GM23338 (cell line): ENCODE results near the gene RAC2. TPM values are rescaled to one million over a fixed set of nuclear protein-coding genes. Genes with fewer than 3 reads are reported as not detected.

Source experiments
- ATAC-seq: fragments of 200-7000 bp; cut with Tn5 transposase; 3 replicates; pipeline ENCODE4 v1.9.1; 2020
- DNase-seq: peaks from one replicate; pipeline ENCODE4 v3.0.0-alpha.2; 2015; ENCODE audit warnings: low spot score
- H2AFZ ChIP-seq: fragments of 200-600 bp; sonication (generic); 2 replicates; pipeline ENCODE4 v1.8.0; 2016; ENCODE audit warnings: antibody characterized with exemption, mild to moderate bottlenecking, moderate library complexity
- H3F3A ChIP-seq: fragments of 200-600 bp; sonication (generic); replicated peaks from 2 replicates; pipeline ENCODE4 v1.8.0; 2017; ENCODE audit warnings: antibody characterized with exemption, mixed run types, low read depth
- H3K27ac ChIP-seq: fragments of 200-600 bp; sonication (generic); 2 replicates; pipeline ENCODE4 v1.6.1; 2016; ENCODE audit warnings: low read depth
- H3K27me3 ChIP-seq: fragments of 200-600 bp; sonication (generic); 2 replicates; pipeline ENCODE4 v1.8.0; 2016; ENCODE audit warnings: mild to moderate bottlenecking, mixed run types, moderate library complexity; ENCODE audit not compliant: insufficient read depth
- H3K36me3 ChIP-seq: fragments of 200-600 bp; sonication (generic); 2 replicates; pipeline ENCODE4 v1.8.0; 2016; ENCODE audit warnings: mild to moderate bottlenecking; ENCODE audit not compliant: insufficient read depth
- H3K4me1 ChIP-seq: fragments of 200-600 bp; sonication (generic); 2 replicates; pipeline ENCODE4 v1.8.0; 2016; ENCODE audit warnings: mild to moderate bottlenecking, moderate library complexity; ENCODE audit not compliant: insufficient read depth
- H3K4me2 ChIP-seq: fragments of 200-600 bp; sonication (generic); 2 replicates; pipeline ENCODE4 v1.7.1; 2017; ENCODE audit warnings: mixed run types
- H3K4me3 ChIP-seq: fragments of 200-600 bp; sonication (generic); 2 replicates; pipeline ENCODE4 v1.6.1; 2016; ENCODE audit warnings: mixed run types
- H3K79me2 ChIP-seq: fragments of 200-600 bp; sonication (generic); replicated peaks from 2 replicates; pipeline ENCODE4 v1.8.0; 2017; ENCODE audit warnings: mild to moderate bottlenecking; ENCODE audit not compliant: insufficient read depth
- H3K9me2 ChIP-seq: fragments of 200-600 bp; sonication (generic); 2 replicates; pipeline ENCODE4 v1.8.0; 2017; ENCODE audit not compliant: insufficient read depth
- H4K20me1 ChIP-seq: fragments of 200-600 bp; sonication (generic); replicated peaks from 2 replicates; pipeline ENCODE4 v1.8.0; 2017; ENCODE audit warnings: mild to moderate bottlenecking; ENCODE audit not compliant: insufficient read depth
- H3K27ac Mint-ChIP-seq: 2 replicates; pipeline ENCODE4 v1.8.0; 2020; ENCODE audit warnings: inconsistent platforms, mild to moderate bottlenecking, moderate library complexity, mixed read lengths
- H3K27me3 Mint-ChIP-seq: 3 replicates; pipeline ENCODE4 v1.8.0; 2022; ENCODE audit warnings: low read depth, mild to moderate bottlenecking, moderate library complexity, mixed read lengths, inconsistent platforms; ENCODE audit not compliant: insufficient read depth, poor library complexity
- H3K36me3 Mint-ChIP-seq: 3 replicates; pipeline ENCODE4 v1.8.0; 2021; ENCODE audit warnings: low read depth, mild to moderate bottlenecking, inconsistent platforms, moderate library complexity, mixed read lengths
- H3K4me1 Mint-ChIP-seq: 3 replicates; pipeline ENCODE4 v1.8.0; 2020; ENCODE audit warnings: mild to moderate bottlenecking, inconsistent platforms, mixed read lengths
- H3K4me3 Mint-ChIP-seq: 3 replicates; pipeline ENCODE4 v1.8.0; 2021; ENCODE audit warnings: moderate library complexity, mild to moderate bottlenecking, inconsistent platforms, mixed read lengths
- H3K9me3 Mint-ChIP-seq: 3 replicates; pipeline ENCODE4 v1.8.0; 2020; ENCODE audit warnings: moderate library complexity, mild to moderate bottlenecking, inconsistent platforms, mixed read lengths
- CREB1 ChIP-seq: fragments of 250-450 bp; sonication (Bioruptor Pico); IDR thresholded peaks from 2 replicates; pipeline ENCODE4 v1.5.0; 2020; ENCODE audit warnings: low read depth, mild to moderate bottlenecking, moderate library complexity
- CTCF ChIP-seq, 2 experiments: fragments of 200-600 bp in 1 of 2; sonication (generic) in 1 of 2; conservative IDR thresholded peaks; 2 replicates each; pipeline versions ENCODE4 v1.5.1 to v1.6.1; 2016 to 2017; ENCODE audit warnings: antibody characterized with exemption in 2 of 2, low read depth in 2 of 2, mild to moderate bottlenecking in 2 of 2, moderate library complexity in 1 of 2
- EZH2 ChIP-seq: fragments of 200-600 bp; sonication (generic); IDR thresholded peaks from one replicate; pipeline ENCODE4 v1.8.0; 2017; ENCODE audit warnings: antibody characterized with exemption, mild to moderate bottlenecking, low read depth; ENCODE audit not compliant: unreplicated experiment
- EZH2phosphoT487 ChIP-seq: fragments of 200-600 bp; sonication (generic); IDR thresholded peaks from one replicate; pipeline ENCODE4 v1.8.1; 2018; ENCODE audit warnings: antibody characterized with exemption; ENCODE audit not compliant: unreplicated experiment
- JUNB ChIP-seq: IDR thresholded peaks from one replicate; pipeline ENCODE4 v1.6.1; 2016; ENCODE audit warnings: antibody characterized with exemption; ENCODE audit not compliant: unreplicated experiment
- NANOG ChIP-seq: IDR thresholded peaks from 2 replicates; pipeline ENCODE4 v1.6.1; 2016; ENCODE audit warnings: antibody characterized with exemption, borderline replicate concordance
- POLR2AphosphoS5 ChIP-seq: IDR thresholded peaks from 2 replicates; pipeline ENCODE4 v1.6.1; 2016; ENCODE audit warnings: antibody characterized with exemption, low read depth
- REST ChIP-seq: IDR thresholded peaks from one replicate; pipeline ENCODE4 v1.6.1; 2018; ENCODE audit warnings: antibody characterized with exemption; ENCODE audit not compliant: unreplicated experiment
- STAT1 ChIP-seq: IDR thresholded peaks from one replicate; pipeline ENCODE4 v1.6.1; 2016; ENCODE audit warnings: antibody characterized with exemption; ENCODE audit not compliant: unreplicated experiment
- ZNF114 ChIP-seq: fragments of 250-450 bp; sonication (Bioruptor Pico); IDR thresholded peaks from 2 replicates; pipeline ENCODE4 v1.5.0; 2020; ENCODE audit warnings: mild to moderate bottlenecking, moderate library complexity
- polyA plus RNA-seq: library from polyadenylated mRNA; unstranded; fragments of >200 nt; fragmentation: Nextera tagmentation; extraction: Ambion mirVana; gene quantifications from 2 replicates; pipeline ENCODE4 v1.2.1, GENCODE V29; 2016
- total RNA-seq: library from RNA; depleted of rRNA; stranded (reverse); fragments of >200 nt; shearing (Covaris generic); gene quantifications from 2 replicates; pipeline ENCODE4 v1.2.3, GENCODE V29; 2014
- TF ChIP-seq, protein P1 (sequence below): IDR thresholded peaks from 2 replicates; pipeline ENCODE4 v1.6.1; 2016; ENCODE audit warnings: antibody characterized with exemption
- TF ChIP-seq, protein P2 (sequence below): fragments of 250-450 bp; sonication (Bioruptor Pico); IDR thresholded peaks from 2 replicates; pipeline ENCODE4 v1.5.0; 2020; ENCODE audit warnings: mild to moderate bottlenecking, moderate library complexity

Gene RAC2
- total and polyA plus RNA-seq, 2 experiments from 2014 or later = 2.4 to 2.7 TPM

- H3K27me3 Mint-ChIP-seq = peaks cover 7% of the 10 kb centered on the region
- H3K27ac Mint-ChIP-seq = peak overlapping the region; percentile 18; the same call in 1 of the 2 replicates
- no peaks in the 10 kb centered on the region; the same call in 1 of the 3 replicates for H3K36me3 Mint-ChIP-seq
- no peaks in the 10 kb centered on the region for H3F3A ChIP-seq
- no peaks in the 10 kb centered on the region for H3K9me2 ChIP-seq
- no peaks in the 10 kb centered on the region for H3K79me2 ChIP-seq
- no peak overlapping the region for H3K4me2 ChIP-seq
- no peak overlapping the region for H2AFZ ChIP-seq
- no peak overlapping the region for H3K4me3 ChIP-seq
- no peak overlapping the region for H3K4me3 Mint-ChIP-seq
- H3K4me1 ChIP-seq = no peaks in the 10 kb centered on the region; the same call in 1 of the 2 replicates
- no peak for ATAC-seq
- no peaks in the 10 kb centered on the region for H4K20me1 ChIP-seq
- DNase-seq = no peak
- H3K36me3 ChIP-seq = no peaks in the 10 kb centered on the region
- H3K4me1 Mint-ChIP-seq = peaks cover 17% of the 10 kb centered on the region
- no peak overlapping the region for H3K27ac ChIP-seq
- TF ChIP-seq CTCF (conservative IDR thresholded peaks at IDR 0.05; ENCODE audit: low read depth in 2 of 2) (no peak), REST (no peak), EZH2 (no peak), ZNF114 (CRISPR knock-in tag) (no peak), JUNB (no peak), NANOG (no peak), CREB1 (CRISPR knock-in tag) (no peak), POLR2AphosphoS5 (no peak), EZH2phosphoT487 (no peak), STAT1 (no peak)
- TF ChIP-seq, protein P1, sequence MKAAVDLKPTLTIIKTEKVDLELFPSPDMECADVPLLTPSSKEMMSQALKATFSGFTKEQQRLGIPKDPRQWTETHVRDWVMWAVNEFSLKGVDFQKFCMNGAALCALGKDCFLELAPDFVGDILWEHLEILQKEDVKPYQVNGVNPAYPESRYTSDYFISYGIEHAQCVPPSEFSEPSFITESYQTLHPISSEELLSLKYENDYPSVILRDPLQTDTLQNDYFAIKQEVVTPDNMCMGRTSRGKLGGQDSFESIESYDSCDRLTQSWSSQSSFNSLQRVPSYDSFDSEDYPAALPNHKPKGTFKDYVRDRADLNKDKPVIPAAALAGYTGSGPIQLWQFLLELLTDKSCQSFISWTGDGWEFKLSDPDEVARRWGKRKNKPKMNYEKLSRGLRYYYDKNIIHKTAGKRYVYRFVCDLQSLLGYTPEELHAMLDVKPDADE = no peak
- TF ChIP-seq, protein P2, sequence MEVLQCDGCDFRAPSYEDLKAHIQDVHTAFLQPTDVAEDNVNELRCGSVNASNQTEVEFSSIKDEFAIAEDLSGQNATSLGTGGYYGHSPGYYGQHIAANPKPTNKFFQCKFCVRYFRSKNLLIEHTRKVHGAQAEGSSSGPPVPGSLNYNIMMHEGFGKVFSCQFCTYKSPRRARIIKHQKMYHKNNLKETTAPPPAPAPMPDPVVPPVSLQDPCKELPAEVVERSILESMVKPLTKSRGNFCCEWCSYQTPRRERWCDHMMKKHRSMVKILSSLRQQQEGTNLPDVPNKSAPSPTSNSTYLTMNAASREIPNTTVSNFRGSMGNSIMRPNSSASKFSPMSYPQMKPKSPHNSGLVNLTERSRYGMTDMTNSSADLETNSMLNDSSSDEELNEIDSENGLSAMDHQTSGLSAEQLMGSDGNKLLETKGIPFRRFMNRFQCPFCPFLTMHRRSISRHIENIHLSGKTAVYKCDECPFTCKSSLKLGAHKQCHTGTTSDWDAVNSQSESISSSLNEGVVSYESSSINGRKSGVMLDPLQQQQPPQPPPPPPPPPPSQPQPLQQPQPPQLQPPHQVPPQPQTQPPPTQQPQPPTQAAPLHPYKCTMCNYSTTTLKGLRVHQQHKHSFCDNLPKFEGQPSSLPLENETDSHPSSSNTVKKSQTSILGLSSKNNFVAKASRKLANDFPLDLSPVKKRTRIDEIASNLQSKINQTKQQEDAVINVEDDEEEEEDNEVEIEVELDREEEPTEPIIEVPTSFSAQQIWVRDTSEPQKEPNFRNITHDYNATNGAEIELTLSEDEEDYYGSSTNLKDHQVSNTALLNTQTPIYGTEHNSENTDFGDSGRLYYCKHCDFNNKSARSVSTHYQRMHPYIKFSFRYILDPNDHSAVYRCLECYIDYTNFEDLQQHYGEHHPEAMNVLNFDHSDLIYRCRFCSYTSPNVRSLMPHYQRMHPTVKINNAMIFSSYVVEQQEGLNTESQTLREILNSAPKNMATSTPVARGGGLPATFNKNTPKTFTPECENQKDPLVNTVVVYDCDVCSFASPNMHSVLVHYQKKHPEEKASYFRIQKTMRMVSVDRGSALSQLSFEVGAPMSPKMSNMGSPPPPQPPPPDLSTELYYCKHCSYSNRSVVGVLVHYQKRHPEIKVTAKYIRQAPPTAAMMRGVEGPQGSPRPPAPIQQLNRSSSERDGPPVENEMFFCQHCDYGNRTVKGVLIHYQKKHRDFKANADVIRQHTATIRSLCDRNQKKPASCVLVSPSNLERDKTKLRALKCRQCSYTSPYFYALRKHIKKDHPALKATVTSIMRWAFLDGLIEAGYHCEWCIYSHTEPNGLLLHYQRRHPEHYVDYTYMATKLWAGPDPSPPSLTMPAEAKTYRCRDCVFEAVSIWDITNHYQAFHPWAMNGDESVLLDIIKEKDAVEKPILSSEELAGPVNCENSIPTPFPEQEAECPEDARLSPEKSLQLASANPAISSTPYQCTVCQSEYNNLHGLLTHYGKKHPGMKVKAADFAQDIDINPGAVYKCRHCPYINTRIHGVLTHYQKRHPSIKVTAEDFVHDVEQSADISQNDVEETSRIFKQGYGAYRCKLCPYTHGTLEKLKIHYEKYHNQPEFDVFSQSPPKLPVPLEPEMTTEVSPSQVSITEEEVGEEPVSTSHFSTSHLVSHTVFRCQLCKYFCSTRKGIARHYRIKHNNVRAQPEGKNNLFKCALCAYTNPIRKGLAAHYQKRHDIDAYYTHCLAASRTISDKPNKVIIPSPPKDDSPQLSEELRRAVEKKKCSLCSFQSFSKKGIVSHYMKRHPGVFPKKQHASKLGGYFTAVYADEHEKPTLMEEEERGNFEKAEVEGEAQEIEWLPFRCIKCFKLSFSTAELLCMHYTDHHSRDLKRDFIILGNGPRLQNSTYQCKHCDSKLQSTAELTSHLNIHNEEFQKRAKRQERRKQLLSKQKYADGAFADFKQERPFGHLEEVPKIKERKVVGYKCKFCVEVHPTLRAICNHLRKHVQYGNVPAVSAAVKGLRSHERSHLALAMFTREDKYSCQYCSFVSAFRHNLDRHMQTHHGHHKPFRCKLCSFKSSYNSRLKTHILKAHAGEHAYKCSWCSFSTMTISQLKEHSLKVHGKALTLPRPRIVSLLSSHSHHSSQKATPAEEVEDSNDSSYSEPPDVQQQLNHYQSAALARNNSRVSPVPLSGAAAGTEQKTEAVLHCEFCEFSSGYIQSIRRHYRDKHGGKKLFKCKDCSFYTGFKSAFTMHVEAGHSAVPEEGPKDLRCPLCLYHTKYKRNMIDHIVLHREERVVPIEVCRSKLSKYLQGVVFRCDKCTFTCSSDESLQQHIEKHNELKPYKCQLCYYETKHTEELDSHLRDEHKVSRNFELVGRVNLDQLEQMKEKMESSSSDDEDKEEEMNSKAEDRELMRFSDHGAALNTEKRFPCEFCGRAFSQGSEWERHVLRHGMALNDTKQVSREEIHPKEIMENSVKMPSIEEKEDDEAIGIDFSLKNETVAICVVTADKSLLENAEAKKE (CRISPR knock-in tag) = no peak
- H3K9me3 Mint-ChIP-seq = no peaks in the 10 kb centered on the region; the same call in 2 of the 3 replicates
- H3K27me3 ChIP-seq = no peaks in the 10 kb centered on the region
Observed at GRCh38 chr22:37179622-37180420, 64.2 kb downstream of the RAC2 start.
